Ovary (tissue), 3 donors: ENCODE data around the gene CCDC171.

Experiments
- CTCF ChIP-seq, 3 donors: fragments of 450-650 bp in 2 of 3; fragments of 200-600 bp in 1 of 3; IDR thresholded peaks; one replicate each; pipeline versions ENCODE4 v1.5.1 to v1.8.0; 2016 to 2022; ENCODE audit warnings: antibody characterized with exemption in 3 of 3, mild to moderate bottlenecking in 1 of 3
- EP300 ChIP-seq: sonication (generic); formaldehyde crosslinking; IDR thresholded peaks from one replicate; pipeline ENCODE4 v1.6.1; 2017; ENCODE audit warnings: antibody characterized with exemption
- donor health status: DM: no; HTN: no; CAD: no.

- no peak for TF ChIP-seq CTCF (IDR thresholded peaks at IDR 0.05)
- TF ChIP-seq EP300, result no peak
Measured at GRCh38 chr9:15693701-15694100, 140.9 kb downstream of the CCDC171 start.
